RPMI8226 (cell line): ENCODE data around the gene SNRNP40.
"Not testable (repeated sequence)": the region's sequence is repeated elsewhere in the genome, so short reads cannot be mapped to it uniquely, and the experiment has no call there.

Source experiments
- DNase-seq: peaks from one replicate; pipeline ENCODE4 v3.0.0-alpha.2; 2015

SNRNP40 gene

GRCh38 chr1:31273619-31274018, 23.0 kb downstream of the SNRNP40 start:
- DNase-seq, result no peak

GRCh38 chr1:31272369-31272768, 24.2 kb downstream of the SNRNP40 start:
- DNase-seq, result no peak

- DNase-seq, result no peak
These were observed 30.0 kb downstream of the SNRNP40 start for GRCh38 chr1:31266547-31266946.

GRCh38 chr1:31264790-31265386, 31.7 kb downstream of the SNRNP40 start:
- no peak for DNase-seq

GRCh38 chr1:31263408-31263807, 33.2 kb downstream of the SNRNP40 start:
- DNase-seq, result no peak

- not testable (repeated sequence) for DNase-seq
These were observed 34.2 kb downstream of the SNRNP40 start for GRCh38 chr1:31262393-31262792.

GRCh38 chr1:31261916-31262315, 34.7 kb downstream of the SNRNP40 start:
- DNase-seq, result no peak

GRCh38 chr1:31259746-31260145, 36.8 kb downstream of the SNRNP40 start:
- DNase-seq, result no peak

GRCh38 chr1:31258581-31258980, 38.0 kb downstream of the SNRNP40 start:
- no peak for DNase-seq

GRCh38 chr1:31257213-31257612, 39.4 kb downstream of the SNRNP40 start:
- no peak for DNase-seq

- DNase-seq, result no peak
These were observed 46.7 kb downstream of the SNRNP40 start for GRCh38 chr1:31249854-31250253.

GRCh38 chr1:31248276-31248675, 48.3 kb downstream of the SNRNP40 start:
- no peak for DNase-seq

GRCh38 chr1:31244326-31244725, 52.3 kb downstream of the SNRNP40 start:
- no peak for DNase-seq

GRCh38 chr1:31243501-31244286, 52.9 kb downstream of the SNRNP40 start:
- no peak for DNase-seq

GRCh38 chr1:31241321-31241720, 55.3 kb downstream of the SNRNP40 start:
- no peak for DNase-seq

GRCh38 chr1:31239653-31240241, 56.8 kb downstream of the SNRNP40 start, which contains the start of gene NKAIN1:
NKAIN1 (minus strand) TSS chr1:31239887; CDS start chr1:31239547, 340 bp downstream.
- peak; percentile 32 for DNase-seq

GRCh38 chr1:31238986-31239613, 57.5 kb downstream of the SNRNP40 start:
- no peak for DNase-seq

- no peak for DNase-seq
These were observed 58.0 kb downstream of the SNRNP40 start for GRCh38 chr1:31238612-31238985.

GRCh38 chr1:31234870-31235269, 61.7 kb downstream of the SNRNP40 start:
- no peak for DNase-seq

GRCh38 chr1:31234123-31234708, 62.4 kb downstream of the SNRNP40 start:
- DNase-seq, result no peak

GRCh38 chr1:31232689-31233088, 63.9 kb downstream of the SNRNP40 start:
- DNase-seq, result no peak

GRCh38 chr1:31231802-31232201, 64.8 kb downstream of the SNRNP40 start:
- DNase-seq, result no peak

- DNase-seq, result no peak
These were observed 66.2 kb downstream of the SNRNP40 start for GRCh38 chr1:31230378-31230777.
